Measurements from ENCODE around the gene CARS2.

CARS2 gene

GRCh38 chr13:110605132-110605531 lies 100.8 kb downstream of the CARS2 start:
- no peak for TF ChIP-seq CTCF (IDR thresholded peaks at IDR 0.05)
- Histone ChIP-seq H3K4me3 (no peak overlapping the region), H3K27ac (no peak overlapping the region)
- no peak for DNase-seq (ENCODE audit: low spot score)

- TF ChIP-seq CTCF (IDR thresholded peaks at IDR 0.05): no peak
Measured at GRCh38 chr13:110600980-110601379, 104.9 kb downstream of the CARS2 start.

GRCh38 chr13:110600261-110600819 lies 105.6 kb downstream of the CARS2 start:
- TF ChIP-seq CTCF (IDR thresholded peaks at IDR 0.05): no peak
- no peak for DNase-seq (ENCODE audit: low spot score)
- no peak overlapping the region for H3K4me3 ChIP-seq
- no peak overlapping the region for H3K27ac ChIP-seq

More at GRCh38 chr13:110600980-110601379, 104.9 kb downstream of the CARS2 start:
- no peak for DNase-seq (ENCODE audit: low spot score)
- H3K27ac ChIP-seq: no peak overlapping the region
- no peak overlapping the region for H3K4me3 ChIP-seq

GRCh38 chr13:110597041-110597689 lies 108.8 kb downstream of the CARS2 start:
- Histone ChIP-seq H3K27ac (no peak overlapping the region), H3K4me3 (no peak overlapping the region)
- no peak for TF ChIP-seq CTCF (IDR thresholded peaks at IDR 0.05)
- no peak for DNase-seq (ENCODE audit: low spot score)

- no peak for DNase-seq (ENCODE audit: low spot score)
- Histone ChIP-seq H3K27ac (no peak overlapping the region), H3K4me3 (no peak overlapping the region)
- TF ChIP-seq CTCF (IDR thresholded peaks at IDR 0.05): peak; percentile 38
Measured at GRCh38 chr13:110593430-110594130, 112.3 kb downstream of the CARS2 start.

- DNase-seq (ENCODE audit: low spot score): no peak
- H3K27ac ChIP-seq: no peak overlapping the region
- H3K4me3 ChIP-seq: no peak overlapping the region
- TF ChIP-seq CTCF (IDR thresholded peaks at IDR 0.05): no peak
Measured at GRCh38 chr13:110592665-110593064, 113.3 kb downstream of the CARS2 start.

Data from coronary artery (tissue), 2 donors.